Upper lobe of right lung (tissue), 1 donor: ENCODE measurements around the gene SUGT1. TPM values are rescaled to one million over a fixed set of nuclear protein-coding genes. Genes with fewer than 3 reads are reported as not detected.
"Not testable (repeated sequence)": the region's sequence is repeated elsewhere in the genome, so short reads cannot be mapped to it uniquely, and the experiment has no call there.

Source experiments
- ATAC-seq: fragments of 200-7000 bp; cut with Tn5 transposase; one replicate; pipeline ENCODE4 v1.9.1; 2020; ENCODE audit warnings: mild to moderate bottlenecking, moderate library complexity
- DNase-seq: peaks from one replicate; pipeline ENCODE4 v3.0.0-alpha.2; 2020
- H3K27ac ChIP-seq: fragments of 200-600 bp; one replicate; pipeline ENCODE4 v1.8.0; 2022
- H3K27me3 ChIP-seq: fragments of 200-600 bp; one replicate; pipeline ENCODE4 v1.8.0; 2022; ENCODE audit warnings: mild to moderate bottlenecking
- H3K36me3 ChIP-seq: fragments of 200-600 bp; one replicate; pipeline ENCODE4 v1.8.0; 2022
- H3K4me1 ChIP-seq: fragments of 200-600 bp; one replicate; pipeline ENCODE4 v1.8.0; 2022
- H3K4me3 ChIP-seq: fragments of 200-600 bp; one replicate; pipeline ENCODE4 v1.8.0; 2022; ENCODE audit warnings: mild to moderate bottlenecking
- H3K9me3 ChIP-seq: fragments of 200-600 bp; one replicate; pipeline ENCODE4 v1.8.0; 2022
- intact Hi-C: fragments of 100-400 bp; cut with DNase I; formaldehyde crosslinking; loops from one replicate; pipeline ENCODE4 v1.11.0; 2022
- total RNA-seq: library from RNA; stranded (reverse); fragmentation: NEBNext Ultra II Directional; extraction: Animal tissue kit (Norgen Biotek cat#: 25700); gene quantifications from one replicate; pipeline ENCODE4 v1.2.1, GENCODE V29; 2021
- TF ChIP-seq, protein P1 (sequence below): fragments of 200-600 bp; IDR thresholded peaks from one replicate; pipeline ENCODE4 v1.8.0; 2022; ENCODE audit warnings: antibody characterized with exemption
- donor health status: DM: no; HTN: yes; CAD: no; lungs with severe emphysema.

Gene SUGT1
- total RNA-seq, 1 donor from 2014 or later = 39.1 TPM

- Histone ChIP-seq H3K27me3 (no peaks in the 10 kb centered on the region), H3K27ac (no peak overlapping the region), H3K4me1 (no peaks in the 10 kb centered on the region), H3K4me3 (no peak overlapping the region), H3K36me3 (no peaks in the 10 kb centered on the region), H3K9me3 (no peaks in the 10 kb centered on the region)
- DNase-seq (no peak), ATAC-seq (no peak)
- TF ChIP-seq, protein P1, sequence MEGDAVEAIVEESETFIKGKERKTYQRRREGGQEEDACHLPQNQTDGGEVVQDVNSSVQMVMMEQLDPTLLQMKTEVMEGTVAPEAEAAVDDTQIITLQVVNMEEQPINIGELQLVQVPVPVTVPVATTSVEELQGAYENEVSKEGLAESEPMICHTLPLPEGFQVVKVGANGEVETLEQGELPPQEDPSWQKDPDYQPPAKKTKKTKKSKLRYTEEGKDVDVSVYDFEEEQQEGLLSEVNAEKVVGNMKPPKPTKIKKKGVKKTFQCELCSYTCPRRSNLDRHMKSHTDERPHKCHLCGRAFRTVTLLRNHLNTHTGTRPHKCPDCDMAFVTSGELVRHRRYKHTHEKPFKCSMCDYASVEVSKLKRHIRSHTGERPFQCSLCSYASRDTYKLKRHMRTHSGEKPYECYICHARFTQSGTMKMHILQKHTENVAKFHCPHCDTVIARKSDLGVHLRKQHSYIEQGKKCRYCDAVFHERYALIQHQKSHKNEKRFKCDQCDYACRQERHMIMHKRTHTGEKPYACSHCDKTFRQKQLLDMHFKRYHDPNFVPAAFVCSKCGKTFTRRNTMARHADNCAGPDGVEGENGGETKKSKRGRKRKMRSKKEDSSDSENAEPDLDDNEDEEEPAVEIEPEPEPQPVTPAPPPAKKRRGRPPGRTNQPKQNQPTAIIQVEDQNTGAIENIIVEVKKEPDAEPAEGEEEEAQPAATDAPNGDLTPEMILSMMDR = no peak
- intact Hi-C loops = no loop called here
Measured at GRCh38 chr13:52706081-52706480, 53.4 kb downstream of the SUGT1 start.

- no peaks in the 10 kb centered on the region for H3K4me1 ChIP-seq
- no peaks in the 10 kb centered on the region for H3K36me3 ChIP-seq
- H3K4me3 ChIP-seq = no peak overlapping the region
- TF ChIP-seq, protein P1 = no peak
- intact Hi-C loops = no loop called here
- H3K27me3 ChIP-seq = no peaks in the 10 kb centered on the region
- DNase-seq (no peak), ATAC-seq (no peak)
- H3K27ac ChIP-seq = no peak overlapping the region
- H3K9me3 ChIP-seq = no peaks in the 10 kb centered on the region
Measured at GRCh38 chr13:52707375-52707774, 54.7 kb downstream of the SUGT1 start.

DNA sequence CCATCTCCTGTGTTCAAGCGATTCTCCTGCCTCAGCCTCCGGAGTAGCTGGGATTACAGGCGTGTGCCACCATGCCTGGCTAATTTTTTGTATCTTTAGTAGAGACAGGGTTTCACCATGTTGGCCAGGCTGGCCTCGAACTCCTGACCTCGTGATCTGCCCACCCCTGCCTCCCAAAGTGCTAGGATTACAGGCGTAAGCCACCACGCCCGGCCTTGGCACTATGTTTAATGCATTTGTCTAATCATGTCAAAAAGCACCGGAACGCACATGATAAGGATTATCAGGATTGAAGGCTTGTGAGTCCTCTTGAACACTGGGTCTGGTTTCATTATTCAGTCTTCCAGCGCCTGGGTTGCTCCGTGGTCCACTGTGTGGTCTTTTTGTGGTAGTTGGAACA is 55.6 kb downstream of the SUGT1 start:
- H3K27me3 ChIP-seq, H3K9me3 ChIP-seq, ATAC-seq, H3K4me1 ChIP-seq, intact Hi-C loops, DNase-seq, H3K36me3 ChIP-seq, H3K27ac ChIP-seq, H3K4me3 ChIP-seq: not testable (repeated sequence)

GRCh38 chr13:52711286-52711685 is 58.6 kb downstream of the SUGT1 start:
- Histone ChIP-seq H3K9me3 (no peaks in the 10 kb centered on the region), H3K4me3 (no peak overlapping the region), H3K4me1 (no peaks in the 10 kb centered on the region), H3K27me3 (no peaks in the 10 kb centered on the region), H3K36me3 (no peaks in the 10 kb centered on the region), H3K27ac (no peak overlapping the region)
- ATAC-seq (no peak), DNase-seq (no peak)
- intact Hi-C loops = no loop called here
- TF ChIP-seq, protein P1 = no peak

GRCh38 chr13:52712385-52712784 is 59.7 kb downstream of the SUGT1 start:
- H3K4me1 ChIP-seq = no peaks in the 10 kb centered on the region
- no peak overlapping the region for H3K27ac ChIP-seq
- no peaks in the 10 kb centered on the region for H3K36me3 ChIP-seq
- no peaks in the 10 kb centered on the region for H3K27me3 ChIP-seq
- TF ChIP-seq, protein P1 = no peak
- H3K4me3 ChIP-seq = no peak overlapping the region
- no peaks in the 10 kb centered on the region for H3K9me3 ChIP-seq
- no peak for ATAC-seq
- DNase-seq = no peak
- intact Hi-C loops = no loop called here

DNA sequence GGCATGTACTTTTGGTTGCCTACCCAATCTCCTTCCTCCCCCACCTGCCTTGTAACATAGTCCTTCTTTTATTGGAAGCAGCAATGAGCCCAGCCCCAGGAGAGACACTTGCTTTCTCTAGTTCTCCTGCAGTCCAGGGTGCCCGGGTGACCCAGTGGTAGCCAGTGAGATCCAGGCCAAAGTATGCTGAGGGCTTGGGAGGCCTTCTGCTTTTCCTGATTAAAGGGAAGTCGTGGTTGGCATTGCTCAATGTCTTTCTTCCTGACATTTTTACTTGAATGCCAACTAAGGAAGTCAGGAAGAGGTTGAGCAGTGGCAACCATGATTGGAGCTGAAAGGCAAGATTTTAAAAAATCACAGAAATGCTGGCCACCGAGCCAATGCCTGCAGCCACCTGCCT is 61.3 kb downstream of the SUGT1 start:
- H3K27me3 ChIP-seq = no peaks in the 10 kb centered on the region
- H3K4me3 ChIP-seq = no peak overlapping the region
- TF ChIP-seq, protein P1 = no peak
- H3K9me3 ChIP-seq = no peaks in the 10 kb centered on the region
- peak; percentile 98 for ATAC-seq
- intact Hi-C loops = no loop called here
- no peaks in the 10 kb centered on the region for H3K4me1 ChIP-seq
- no peak overlapping the region for H3K27ac ChIP-seq
- no peaks in the 10 kb centered on the region for H3K36me3 ChIP-seq
- peak; percentile 65 for DNase-seq

DNA sequence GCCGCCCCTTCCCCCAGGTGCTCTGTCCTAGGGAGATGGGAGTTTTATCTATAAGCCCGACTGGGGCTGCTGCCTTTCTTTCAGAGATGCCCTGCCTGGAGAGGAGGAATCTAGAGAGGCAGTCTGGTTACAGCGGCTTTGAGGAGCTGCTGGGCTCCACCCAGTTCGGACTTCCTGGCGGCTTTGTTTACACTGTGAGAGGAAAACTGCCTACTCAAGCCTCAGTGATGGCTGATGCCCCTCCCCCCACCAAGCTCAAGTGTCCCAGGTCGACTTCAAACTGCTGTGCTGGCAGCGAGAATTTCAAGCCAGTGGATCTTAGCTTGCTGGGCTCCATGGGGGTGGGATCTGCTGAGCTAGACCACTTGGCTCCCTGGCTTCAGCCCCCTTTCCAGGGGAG is 68.3 kb downstream of the SUGT1 start:
- intact Hi-C loops, H3K4me1 ChIP-seq, H3K9me3 ChIP-seq, H3K36me3 ChIP-seq, H3K27ac ChIP-seq, H3K27me3 ChIP-seq, H3K4me3 ChIP-seq: not testable (repeated sequence)
- DNase-seq (peak; percentile 71), ATAC-seq (peak; percentile 39)

- H3K4me1 ChIP-seq, H3K36me3 ChIP-seq, H3K27ac ChIP-seq, H3K27me3 ChIP-seq, DNase-seq, H3K9me3 ChIP-seq, H3K4me3 ChIP-seq, intact Hi-C loops, ATAC-seq: not testable (repeated sequence)
Measured at GRCh38 chr13:52721356-52721755, 68.7 kb downstream of the SUGT1 start.
